ENCODE data around the gene OR4M2. TPM values are rescaled to one million over a fixed set of nuclear protein-coding genes. Genes with fewer than 3 reads are reported as not detected.
"Not testable (repeated sequence)": the region's sequence is repeated elsewhere in the genome, so short reads cannot be mapped to it uniquely, and the experiment has no call there.

The OR4M2 gene, protein sequence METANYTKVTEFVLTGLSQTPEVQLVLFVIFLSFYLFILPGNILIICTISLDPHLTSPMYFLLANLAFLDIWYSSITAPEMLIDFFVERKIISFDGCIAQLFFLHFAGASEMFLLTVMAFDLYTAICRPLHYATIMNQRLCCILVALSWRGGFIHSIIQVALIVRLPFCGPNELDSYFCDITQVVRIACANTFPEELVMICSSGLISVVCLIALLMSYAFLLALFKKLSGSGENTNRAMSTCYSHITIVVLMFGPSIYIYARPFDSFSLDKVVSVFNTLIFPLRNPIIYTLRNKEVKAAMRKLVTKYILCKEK
- not detected for total RNA-seq

DNA sequence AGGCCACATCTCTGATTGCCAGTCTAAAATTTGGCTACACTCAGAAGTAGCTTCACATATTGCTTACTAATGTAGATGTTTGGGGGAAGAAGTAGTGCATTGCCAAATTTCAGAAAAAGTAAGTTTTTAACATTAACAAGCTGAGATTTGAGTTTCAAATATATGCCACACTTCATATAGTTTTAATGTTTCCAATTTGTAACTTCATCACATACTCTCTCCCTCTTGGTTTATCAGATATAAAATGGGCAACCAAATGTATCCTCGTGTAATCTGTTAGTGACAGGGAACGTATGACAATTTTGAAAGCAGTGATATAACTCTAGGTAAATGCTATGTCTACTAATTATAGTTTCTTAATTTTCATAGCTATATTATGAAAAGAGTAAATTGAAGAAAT is at the start of gene OR4M2:
Gene OR4M2, plus strand, starts transcription at position 301 of the 400 bp plus-strand sequence. Its CDS starts 98 bp downstream, at position 399.
- H3K27me3 Mint-ChIP-seq; POLR2A ChIA-PET; H3K4me3 Mint-ChIP-seq; CTCF ChIA-PET; H3K9me3 Mint-ChIP-seq; intact Hi-C loops (cut with micrococcal nuclease); DNase-seq; H3K27ac Mint-ChIP-seq; H3K36me3 Mint-ChIP-seq; H3K4me1 Mint-ChIP-seq (ENCODE audit: low read depth): not testable (repeated sequence)

- H3K27ac Mint-ChIP-seq; H3K4me1 Mint-ChIP-seq (ENCODE audit: low read depth); DNase-seq; H3K4me3 Mint-ChIP-seq; intact Hi-C loops (cut with micrococcal nuclease); H3K9me3 Mint-ChIP-seq; H3K36me3 Mint-ChIP-seq; CTCF ChIA-PET; POLR2A ChIA-PET; H3K27me3 Mint-ChIP-seq: not testable (repeated sequence)
Observed at GRCh38 chr15:22069267-22069666, 11.1 kb upstream of the OR4M2 start.

- CTCF ChIA-PET, POLR2A ChIA-PET: not testable (repeated sequence)
Observed at GRCh38 chr15:22081386-22081785, 1.1 kb downstream of the OR4M2 start.

DNA sequence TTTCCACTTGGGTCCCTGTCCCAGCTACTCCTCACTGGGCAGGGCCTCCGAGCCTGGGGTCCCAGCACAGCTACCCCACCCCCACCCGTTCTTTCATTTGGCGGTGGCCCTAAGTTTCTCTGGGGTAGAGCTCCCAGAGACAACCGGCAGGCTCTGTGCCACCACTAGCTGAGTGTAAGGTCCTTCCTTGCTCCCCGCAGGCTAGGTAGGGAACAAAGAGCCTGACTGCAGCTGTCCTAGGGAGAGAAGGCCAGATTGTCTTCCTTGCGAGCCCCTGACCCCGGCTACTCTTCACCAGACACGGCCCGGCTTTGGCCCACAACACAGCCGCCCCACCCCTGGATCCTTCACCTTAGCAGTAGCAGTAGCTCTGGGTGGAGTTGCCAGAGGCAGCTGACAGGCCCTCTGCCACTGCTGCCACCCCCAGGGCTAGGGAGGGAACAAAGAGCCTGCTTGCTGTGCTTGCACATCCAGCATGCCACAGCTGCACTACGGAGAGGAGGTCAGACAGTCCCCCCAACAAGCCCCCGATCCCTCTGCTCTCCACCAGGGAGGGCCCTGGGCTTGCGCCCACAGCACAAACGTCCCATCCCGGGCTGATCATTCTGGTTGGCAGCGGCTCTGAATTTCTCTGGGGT is 18.4 kb downstream of the OR4M2 start:
- H3K9me3 Mint-ChIP-seq; H3K27me3 Mint-ChIP-seq; H3K4me3 Mint-ChIP-seq; H3K36me3 Mint-ChIP-seq; H3K27ac Mint-ChIP-seq; intact Hi-C loops (cut with micrococcal nuclease); DNase-seq; CTCF ChIA-PET; POLR2A ChIA-PET; H3K4me1 Mint-ChIP-seq (ENCODE audit: low read depth): not testable (repeated sequence)

More at GRCh38 chr15:22081386-22081785, 1.1 kb downstream of the OR4M2 start:
- DNase-seq; H3K9me3 Mint-ChIP-seq; H3K4me1 Mint-ChIP-seq (ENCODE audit: low read depth); intact Hi-C loops (cut with micrococcal nuclease); H3K27ac Mint-ChIP-seq; H3K27me3 Mint-ChIP-seq; H3K4me3 Mint-ChIP-seq; H3K36me3 Mint-ChIP-seq: not testable (repeated sequence)

GRCh38 chr15:22099289-22099891 is 19.1 kb downstream of the OR4M2 start:
- H3K27me3 Mint-ChIP-seq; DNase-seq; CTCF ChIA-PET; H3K27ac Mint-ChIP-seq; H3K4me3 Mint-ChIP-seq; H3K36me3 Mint-ChIP-seq; POLR2A ChIA-PET; intact Hi-C loops (cut with micrococcal nuclease); H3K9me3 Mint-ChIP-seq; H3K4me1 Mint-ChIP-seq (ENCODE audit: low read depth): not testable (repeated sequence)

DNA sequence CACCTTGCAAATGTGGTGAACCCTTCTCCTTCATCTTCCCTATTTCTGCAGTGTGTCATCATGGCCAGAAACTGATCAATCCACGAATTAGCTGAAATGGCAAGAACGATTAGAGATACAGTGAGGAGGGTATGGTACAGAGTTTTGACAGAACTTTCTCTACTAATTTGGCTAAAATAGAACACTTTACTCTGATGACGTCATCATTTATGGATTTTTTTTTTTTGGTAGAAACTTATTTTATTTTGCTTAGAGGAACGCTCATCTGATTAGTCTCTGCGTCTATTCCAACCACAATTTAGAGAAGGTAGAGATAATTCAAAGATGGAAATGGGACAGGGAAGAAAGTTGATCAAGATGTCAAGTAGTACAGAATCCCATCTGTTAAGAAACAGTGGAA is 41.7 kb downstream of the OR4M2 start:
- POLR2A ChIA-PET, CTCF ChIA-PET, H3K4me3 Mint-ChIP-seq: not testable (repeated sequence)

More for the DNA sequence above, 41.7 kb downstream of the OR4M2 start:
- H3K9me3 Mint-ChIP-seq; H3K4me1 Mint-ChIP-seq (ENCODE audit: low read depth); H3K27me3 Mint-ChIP-seq; H3K36me3 Mint-ChIP-seq; DNase-seq; intact Hi-C loops (cut with micrococcal nuclease); H3K27ac Mint-ChIP-seq: not testable (repeated sequence)

Other genes with a start within 250 kb of the OR4M2 start
- not detected for gene POTEB, start 202.8 kb upstream of the OR4M2 start, total RNA-seq